MM.1S (cell line): ENCODE data around the gene SCLY.

Source experiments
- DNase-seq: peaks from one replicate; pipeline ENCODE4 v3.0.0-alpha.2; 2015
- H2AFZ ChIP-seq: fragments of 300-600 bp; sonication (generic); 2 replicates; pipeline ENCODE4 v1.6.0; 2016; ENCODE audit warnings: antibody characterized with exemption, low read length
- H3F3A ChIP-seq: fragments of 300-600 bp; sonication (generic); 2 replicates; pipeline ENCODE4 v1.6.1; 2016; ENCODE audit warnings: mild to moderate bottlenecking, antibody characterized with exemption, low read length, moderate library complexity, mixed read lengths; ENCODE audit not compliant: insufficient read depth
- H3K27ac ChIP-seq: fragments of 300-600 bp; sonication (generic); 2 replicates; pipeline ENCODE4 v1.5.1; 2016; ENCODE audit warnings: mild to moderate bottlenecking, low read length
- H3K27me3 ChIP-seq: fragments of 300-600 bp; sonication (generic); replicated peaks from 2 replicates; pipeline ENCODE4 v1.6.0; 2016; ENCODE audit warnings: low read length; ENCODE audit not compliant: insufficient read depth
- H3K36me3 ChIP-seq: fragments of 300-600 bp; sonication (generic); replicated peaks from 2 replicates; pipeline ENCODE4 v1.6.1; 2016; ENCODE audit warnings: mild to moderate bottlenecking, low read length, mixed read lengths; ENCODE audit not compliant: insufficient read depth
- H3K4me1 ChIP-seq: fragments of 300-600 bp; sonication (generic); 2 replicates; pipeline ENCODE4 v1.6.1; 2016; ENCODE audit warnings: low read length, mixed read lengths
- H3K4me2 ChIP-seq: fragments of 300-600 bp; sonication (generic); 2 replicates; pipeline ENCODE4 v1.6.0; 2016; ENCODE audit warnings: low read depth, low read length
- H3K4me3 ChIP-seq: fragments of 300-600 bp; sonication (generic); 2 replicates; pipeline ENCODE4 v1.5.1; 2016; ENCODE audit warnings: low read length, mixed read lengths
- H3K79me2 ChIP-seq: fragments of 300-600 bp; sonication (generic); 2 replicates; pipeline ENCODE4 v1.6.1; 2016; ENCODE audit warnings: mixed run types, low read length, mixed read lengths
- H3K9ac ChIP-seq: fragments of 300-600 bp; sonication (generic); 2 replicates; pipeline ENCODE4 v1.6.1; 2016; ENCODE audit warnings: low read length, mixed read lengths
- H3K9me2 ChIP-seq: fragments of 300-600 bp; sonication (generic); replicated peaks from 2 replicates; pipeline ENCODE4 v1.6.1; 2016; ENCODE audit warnings: mild to moderate bottlenecking, low read length, mixed read lengths; ENCODE audit not compliant: insufficient read depth
- H3K9me3 ChIP-seq: fragments of 300-600 bp; sonication (generic); replicated peaks from 2 replicates; pipeline ENCODE4 v1.6.1; 2016; ENCODE audit warnings: mild to moderate bottlenecking, low read length, mixed read lengths; ENCODE audit not compliant: insufficient read depth
- H4K20me1 ChIP-seq: fragments of 300-600 bp; sonication (generic); 2 replicates; pipeline ENCODE4 v1.6.1; 2016; ENCODE audit warnings: mild to moderate bottlenecking, low read length, moderate library complexity, mixed read lengths; ENCODE audit not compliant: insufficient read depth
- CTCF ChIP-seq: fragments of 300-600 bp; sonication (generic); IDR thresholded peaks from 2 replicates; pipeline ENCODE4 v1.5.1; 2016; ENCODE audit warnings: antibody characterized with exemption, low read length, mixed read lengths
- EZH2 ChIP-seq: fragments of 300-600 bp; sonication (generic); optimal IDR thresholded peaks from 2 replicates; pipeline ENCODE3; 2017; ENCODE audit warnings: low read depth, mild to moderate bottlenecking, antibody characterized with exemption, low read length, mixed read lengths
- EZH2phosphoT487 ChIP-seq: fragments of 300-600 bp; sonication (generic); IDR thresholded peaks from 2 replicates; pipeline ENCODE4 v1.6.1; 2018; ENCODE audit warnings: antibody characterized with exemption, low read length

The SCLY gene

DNA sequence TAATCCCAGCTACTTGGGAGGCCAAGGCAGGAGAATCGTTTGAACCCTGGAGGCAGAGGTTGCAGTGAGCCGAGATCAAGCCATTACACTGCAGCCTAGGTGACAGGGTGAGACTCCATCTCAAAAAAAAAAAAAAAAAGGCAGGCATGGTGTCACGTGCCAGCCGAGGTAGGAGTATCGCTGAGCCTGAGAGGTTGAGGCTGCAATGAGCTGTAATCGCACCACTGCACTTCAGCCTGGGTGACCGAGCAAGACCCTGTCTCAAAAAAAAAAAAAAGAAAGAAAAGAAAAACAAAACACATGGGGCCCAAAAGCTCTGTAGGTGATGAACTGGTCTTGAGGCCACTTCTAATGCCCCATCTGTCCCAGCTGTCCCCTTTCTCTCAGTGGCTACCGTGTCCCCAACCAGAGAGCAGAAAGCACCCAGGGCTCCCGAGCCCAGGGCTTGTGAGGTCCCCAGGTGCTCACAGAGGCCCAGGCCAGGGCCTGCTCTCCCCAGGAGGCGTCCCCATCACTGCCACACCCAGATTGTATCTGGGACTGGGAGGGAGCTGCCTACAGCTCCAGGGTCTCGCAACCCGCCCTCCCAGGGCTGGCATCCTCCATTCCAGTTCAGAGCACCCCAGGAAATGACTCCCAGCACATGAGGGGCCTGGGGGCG, 86.2 kb downstream of the SCLY start:
- Histone ChIP-seq H3K27ac (no peak overlapping the region), H3K9me2 (no peaks in the 10 kb centered on the region), H3K4me3 (no peak overlapping the region), H3K4me1 (no peaks in the 10 kb centered on the region), H3F3A (no peaks in the 10 kb centered on the region), H2AFZ (no peak overlapping the region), H3K27me3 (no peaks in the 10 kb centered on the region), H3K9ac (no peak overlapping the region), H3K79me2 (no peaks in the 10 kb centered on the region), H3K4me2 (no peak overlapping the region), H3K9me3 (no peaks in the 10 kb centered on the region), H4K20me1 (no peaks in the 10 kb centered on the region), H3K36me3 (no peaks in the 10 kb centered on the region)
- no peak for DNase-seq
- TF ChIP-seq EZH2phosphoT487 (no peak), CTCF (no peak), EZH2 (no peak)

DNA sequence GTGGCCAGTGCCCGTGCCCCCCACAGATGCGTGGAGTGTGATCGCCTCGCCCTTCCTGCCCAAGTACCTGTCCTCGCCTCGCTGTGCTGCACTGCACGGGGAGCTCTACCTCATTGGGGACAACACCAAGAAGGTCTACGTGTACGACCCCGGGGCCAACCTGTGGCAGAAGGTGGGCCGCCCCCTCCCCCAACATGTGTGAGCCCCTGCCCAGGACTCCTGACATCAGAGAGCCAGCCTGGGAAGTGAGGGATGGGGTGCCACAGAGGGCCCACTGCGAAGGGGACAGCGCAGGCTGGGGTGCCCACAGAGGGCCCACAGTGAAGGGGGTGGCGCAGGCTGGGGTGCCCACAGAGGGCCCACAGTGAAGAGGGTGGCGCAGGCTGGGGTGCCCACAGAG, 88.2 kb downstream of the SCLY start:
- Histone ChIP-seq H3K4me2 (no peak overlapping the region), H3K4me3 (no peak overlapping the region), H4K20me1 (no peaks in the 10 kb centered on the region), H3K79me2 (no peaks in the 10 kb centered on the region), H3K4me1 (no peaks in the 10 kb centered on the region), H3K27ac (no peak overlapping the region), H3K9me2 (no peaks in the 10 kb centered on the region), H2AFZ (no peak overlapping the region), H3K27me3 (no peaks in the 10 kb centered on the region), H3F3A (no peaks in the 10 kb centered on the region), H3K9me3 (no peaks in the 10 kb centered on the region), H3K9ac (no peak overlapping the region), H3K36me3 (no peaks in the 10 kb centered on the region)
- TF ChIP-seq EZH2phosphoT487: no peak
- TF ChIP-seq EZH2: no peak
- TF ChIP-seq CTCF: no peak
- no peak for DNase-seq
